Endothelial cell of umbilical vein (primary cell): ENCODE results near the gene KCNMB4. TPM values are rescaled to one million over a fixed set of nuclear protein-coding genes. Genes with fewer than 3 reads are reported as not detected.

Source experiments
- BruUV-seq: library from RNA; stranded (reverse); fragments of 400-500 nt; replicated peaks from 2 replicates; lab custom pipeline; 2021; lab: Mats Ljungman, UMichigan
- CTCF ChIA-PET: fragments of 300-600, 350-600 bp; sonication (Branson Sonifier 250); formaldehyde crosslinking; loops from one replicate; lab custom pipeline; 2021; ENCODE audit warnings: antibody characterized with exemption, inconsistent platforms; lab: Charles Lee
- POLR2A ChIA-PET: fragments of 300-600, 350-600 bp; sonication (Branson Sonifier 250); formaldehyde crosslinking; loops from one replicate; lab custom pipeline; 2021; ENCODE audit warnings: antibody characterized with exemption, inconsistent platforms; lab: Charles Lee
- DNase-seq: peaks from one replicate; pipeline ENCODE4 v3.0.0-alpha.2; 2011; ENCODE audit warnings: low read depth, low spot score
- FAIRE-seq: peaks from 2 replicates; lab custom pipeline; 2011; peaks lifted over from hg19 to GRCh38; lab: Jason Lieb, UNC
- H2AFZ ChIP-seq: 2 replicates; pipeline ENCODE4 v1.6.0; 2012; ENCODE audit warnings: low read depth, low read length, control low read depth, inconsistent platforms
- H3K27ac ChIP-seq: 2 replicates; pipeline ENCODE4 v1.5.1; 2011; ENCODE audit warnings: low read depth, mild to moderate bottlenecking, control low read depth, low read length, moderate library complexity; ENCODE audit not compliant: insufficient read depth
- H3K27me3 ChIP-seq, 2 experiments: 2 replicates each; pipeline versions ENCODE4 v1.6.0 to v1.6.1; 2011; ENCODE audit warnings: low read length in 2 of 2, mixed read lengths in 1 of 2; ENCODE audit not compliant: control insufficient read depth in 2 of 2, insufficient read depth in 2 of 2
- H3K36me3 ChIP-seq, 2 experiments: 2 replicates in 1 of 2; 3 replicates in 1 of 2; pipeline ENCODE4 v1.5.1; 2011; ENCODE audit warnings: low read length in 2 of 2, mild to moderate bottlenecking in 1 of 2, moderate library complexity in 1 of 2; ENCODE audit not compliant: control insufficient read depth in 2 of 2, insufficient read depth in 2 of 2; ENCODE audit errors: extremely low read depth in 1 of 2
- H3K4me1 ChIP-seq: 3 replicates; pipeline ENCODE4 v1.5.1; 2011; ENCODE audit warnings: mild to moderate bottlenecking, low read length; ENCODE audit not compliant: control insufficient read depth, insufficient read depth; ENCODE audit errors: extremely low read depth
- H3K4me2 ChIP-seq: 2 replicates; pipeline ENCODE4 v1.6.1; 2011; ENCODE audit warnings: low read length, control low read depth, mixed read lengths; ENCODE audit not compliant: insufficient read depth
- H3K4me3 ChIP-seq, 3 experiments: fragments of 200-600 bp in 1 of 3; sonication (generic), shearing (Covaris generic) in 1 of 3; replicated peaks in 1 of 3; 2 replicates each; pipeline ENCODE4 v1.5.1; 2011 to 2016; ENCODE audit warnings: control low read depth in 3 of 3, low read length in 3 of 3, mild to moderate bottlenecking in 2 of 3, inconsistent platforms in 1 of 3, low read depth in 1 of 3, moderate library complexity in 1 of 3; ENCODE audit not compliant: insufficient read depth in 1 of 3
- H3K79me2 ChIP-seq: 2 replicates; pipeline ENCODE4 v1.6.0; 2012; ENCODE audit warnings: low read length, inconsistent platforms; ENCODE audit not compliant: control insufficient read depth, insufficient read depth
- H3K9ac ChIP-seq: replicated peaks from 2 replicates; pipeline ENCODE3; 2011; ENCODE audit warnings: low read length, control low read depth; ENCODE audit not compliant: insufficient read depth; ENCODE audit errors: extremely low read depth
- H3K9me1 ChIP-seq: replicated peaks from 3 replicates; pipeline ENCODE4 v1.6.0; 2011; ENCODE audit warnings: mild to moderate bottlenecking, low read length; ENCODE audit not compliant: control insufficient read depth, insufficient read depth; ENCODE audit errors: extremely low read depth
- H3K9me3 ChIP-seq: replicated peaks from 2 replicates; pipeline ENCODE4 v1.5.1; 2012; ENCODE audit warnings: low read length, inconsistent platforms; ENCODE audit not compliant: control insufficient read depth, insufficient read depth
- H4K20me1 ChIP-seq: replicated peaks from 2 replicates; pipeline ENCODE3; 2011; ENCODE audit warnings: mild to moderate bottlenecking, low read length; ENCODE audit not compliant: control insufficient read depth, insufficient read depth; ENCODE audit errors: extremely low read depth
- CTCF ChIP-seq, 2 donors: IDR thresholded peaks; 1 replicate in 1 of 2; 2 replicates in 1 of 2; pipeline ENCODE4 v1.5.1; 2011; ENCODE audit warnings: low read length in 2 of 2, mild to moderate bottlenecking in 2 of 2, moderate library complexity in 2 of 2, control low read depth in 1 of 2, inconsistent platforms in 1 of 2, low read depth in 1 of 2; ENCODE audit not compliant: insufficient read depth in 1 of 2; ENCODE audit errors: extremely low read depth in 1 of 2
- EZH2 ChIP-seq: IDR thresholded peaks from 2 replicates; pipeline ENCODE4 v1.6.1; 2012; ENCODE audit warnings: borderline replicate concordance, low read depth, mild to moderate bottlenecking, moderate library complexity, low read length, inconsistent platforms; ENCODE audit not compliant: severe bottlenecking
- FOS ChIP-seq: IDR thresholded peaks from 2 replicates; pipeline ENCODE4 v1.6.1; 2011; ENCODE audit warnings: mild to moderate bottlenecking, low read length, moderate library complexity, borderline replicate concordance; ENCODE audit not compliant: insufficient read depth
- GATA2 ChIP-seq: IDR thresholded peaks from 2 replicates; pipeline ENCODE4 v1.7.0; 2011; ENCODE audit warnings: low read depth, mild to moderate bottlenecking, moderate library complexity, mixed read lengths, low read length; ENCODE audit not compliant: insufficient read length, insufficient read depth
- JUN ChIP-seq: IDR thresholded peaks from 2 replicates; pipeline ENCODE4 v1.6.1; 2011; ENCODE audit warnings: borderline replicate concordance, low read depth; ENCODE audit not compliant: insufficient read length, insufficient read depth
- MAX ChIP-seq: IDR thresholded peaks from 2 replicates; pipeline ENCODE4 v1.6.1; 2011; ENCODE audit not compliant: insufficient read depth, insufficient read length
- MYC ChIP-seq: IDR thresholded peaks from one replicate; pipeline ENCODE4 v1.6.1; 2011; ENCODE audit warnings: mild to moderate bottlenecking, low read depth, low read length
- POLR2A ChIP-seq: IDR thresholded peaks from 2 replicates; pipeline ENCODE4 v1.6.1; 2012; ENCODE audit warnings: low read depth, mild to moderate bottlenecking, control low read depth, low read length
- POLR2AphosphoS5 ChIP-seq: IDR thresholded peaks from 2 replicates; pipeline ENCODE4 v1.6.1; 2012; ENCODE audit warnings: low read depth, mild to moderate bottlenecking, control low read depth, low read length, moderate library complexity; ENCODE audit not compliant: insufficient read depth
- dilution Hi-C: fragments of 300-500 bp; cut with MboI; formaldehyde crosslinking; loops from one replicate; pipeline ENCODE4 v1.15.0; 2019; ENCODE audit warnings: low sequenced_read_pairs; ENCODE audit not compliant: extremely low pct_ligation_motif_present
- intact Hi-C: fragments of 100-400 bp; cut with micrococcal nuclease; formaldehyde crosslinking; loops from one replicate; pipeline ENCODE4 v1.10.0; 2022
- polyA plus RNA-seq, 4 experiments: library from polyadenylated mRNA; depleted of rRNA in 3 of 4; stranded (reverse) in 3 of 4; unstranded in 1 of 4; fragments of >200 nt; gene quantifications; 2 replicates each; pipeline versions ENCODE4 v1.2.1 to v1.2.3, GENCODE V29; 2011 to 2012; ENCODE audit warnings: missing spikeins in 1 of 4
- total RNA-seq: library from RNA; stranded (reverse); gene quantifications from 2 replicates; pipeline ENCODE4 v1.2.3, GENCODE V29; 2021

The KCNMB4 gene
- total and polyA plus RNA-seq, 2 donors (not counting 3 experiments of a cell fraction or from before 2014, with no cell fraction given) = 0.97 to 2.0 TPM

- no peaks in the 10 kb centered on the region for H3K9me3 ChIP-seq
- H3K9ac ChIP-seq = no peak overlapping the region
- ChIA-PET POLR2A (no interaction called here), CTCF (no interaction called here)
- H3K9me1 ChIP-seq = no peaks in the 10 kb centered on the region
- H3K27ac ChIP-seq = no peak overlapping the region
- H3K79me2 ChIP-seq = no peaks in the 10 kb centered on the region
- peaks cover 5% of the 10 kb centered on the region for H3K4me1 ChIP-seq
- no peaks in the 10 kb centered on the region for H3K36me3 ChIP-seq
- H3K4me2 ChIP-seq = no peak overlapping the region
- intact Hi-C loops (loop anchor here (5.0 to 10.0 kb wide), 2 partner anchors 59 to 276 kb away; no protein-coding TSS in a partner anchor), dilution Hi-C loops (no loop called here)
- no peak overlapping the region for H2AFZ ChIP-seq
- BruUV-seq = no TSS peak
- FAIRE-seq (no peak), DNase-seq (no peak)
- H3K27me3 ChIP-seq = no peaks in the 10 kb centered on the region
- no peak overlapping the region for H3K4me3 ChIP-seq
- H4K20me1 ChIP-seq = no peaks in the 10 kb centered on the region
- no peak for TF ChIP-seq GATA2
- no peak for TF ChIP-seq CTCF (IDR thresholded peaks at IDR 0.05; ENCODE audit: extremely low read depth in 1 of 2, insufficient read depth in 1 of 2, low read depth in 1 of 2, low read length in 2 of 2)
- no peak for TF ChIP-seq POLR2A
- no peak for TF ChIP-seq JUN
- no peak for TF ChIP-seq MAX
- no peak for TF ChIP-seq EZH2
- no peak for TF ChIP-seq POLR2AphosphoS5
- TF ChIP-seq FOS = no peak
- no peak for TF ChIP-seq MYC
Measured at GRCh38 chr12:70448371-70448770, 82.3 kb downstream of the KCNMB4 start.
